Prostate gland (tissue), 2 donors: ENCODE results near the gene GKN2.

ENCODE experiments used
- POLR2A ChIP-seq: fragments of 450-650 bp; IDR thresholded peaks from one replicate; pipeline ENCODE4 v1.6.1; 2016; ENCODE audit warnings: antibody characterized with exemption, mild to moderate bottlenecking
- TF ChIP-seq, protein P1 (sequence below), 4 experiments: fragments of 200-600 bp in 2 of 4; fragments of 450-650 bp in 2 of 4; sonication (generic) in 2 of 4; IDR thresholded peaks; 1 replicate in 3 of 4; 2 replicates in 1 of 4; pipeline ENCODE4 v1.5.1; 2016 to 2019; ENCODE audit warnings: antibody characterized with exemption in 4 of 4, mild to moderate bottlenecking in 2 of 4, moderate library complexity in 2 of 4

GRCh38 chr2:68937346-68938055 is 15.2 kb downstream of the GKN2 start:
- TF ChIP-seq, protein P1, sequence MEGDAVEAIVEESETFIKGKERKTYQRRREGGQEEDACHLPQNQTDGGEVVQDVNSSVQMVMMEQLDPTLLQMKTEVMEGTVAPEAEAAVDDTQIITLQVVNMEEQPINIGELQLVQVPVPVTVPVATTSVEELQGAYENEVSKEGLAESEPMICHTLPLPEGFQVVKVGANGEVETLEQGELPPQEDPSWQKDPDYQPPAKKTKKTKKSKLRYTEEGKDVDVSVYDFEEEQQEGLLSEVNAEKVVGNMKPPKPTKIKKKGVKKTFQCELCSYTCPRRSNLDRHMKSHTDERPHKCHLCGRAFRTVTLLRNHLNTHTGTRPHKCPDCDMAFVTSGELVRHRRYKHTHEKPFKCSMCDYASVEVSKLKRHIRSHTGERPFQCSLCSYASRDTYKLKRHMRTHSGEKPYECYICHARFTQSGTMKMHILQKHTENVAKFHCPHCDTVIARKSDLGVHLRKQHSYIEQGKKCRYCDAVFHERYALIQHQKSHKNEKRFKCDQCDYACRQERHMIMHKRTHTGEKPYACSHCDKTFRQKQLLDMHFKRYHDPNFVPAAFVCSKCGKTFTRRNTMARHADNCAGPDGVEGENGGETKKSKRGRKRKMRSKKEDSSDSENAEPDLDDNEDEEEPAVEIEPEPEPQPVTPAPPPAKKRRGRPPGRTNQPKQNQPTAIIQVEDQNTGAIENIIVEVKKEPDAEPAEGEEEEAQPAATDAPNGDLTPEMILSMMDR (IDR thresholded peaks at IDR 0.05), result no peak
- TF ChIP-seq POLR2A, result no peak
